RWPE2 (cell line): ENCODE results near the gene CLEC18A.
"Not testable (repeated sequence)": the region's sequence is repeated elsewhere in the genome, so short reads cannot be mapped to it uniquely, and the experiment has no call there.

ENCODE experiments used
- ATAC-seq: fragments of 200-7000 bp; cut with Tn5 transposase; 3 replicates; pipeline ENCODE4 v1.9.1; 2021; ENCODE audit warnings: low read depth
- DNase-seq: peaks from one replicate; pipeline ENCODE4 v3.0.0-alpha.2; 2020; ENCODE audit warnings: low spot score
- H3K27ac ChIP-seq: fragments of 450-650 bp; 2 replicates; pipeline ENCODE4 v1.5.1; 2017; ENCODE audit warnings: mild to moderate bottlenecking; ENCODE audit not compliant: poor library complexity, severe bottlenecking
- H3K27me3 ChIP-seq: fragments of 250-450 bp; sonication (Bioruptor Pico); 2 replicates; pipeline ENCODE4 v1.5.1; 2021; ENCODE audit warnings: mild to moderate bottlenecking, moderate library complexity; ENCODE audit not compliant: insufficient read depth, poor library complexity, severe bottlenecking
- H3K36me3 ChIP-seq: fragments of 250-450 bp; sonication (Bioruptor Pico); 2 replicates; pipeline ENCODE4 v1.5.1; 2020; ENCODE audit warnings: low read depth, mild to moderate bottlenecking, moderate library complexity
- H3K4me1 ChIP-seq: fragments of 250-450 bp; sonication (Bioruptor Pico); 2 replicates; pipeline ENCODE4 v1.5.1; 2021; ENCODE audit warnings: mild to moderate bottlenecking, moderate library complexity; ENCODE audit not compliant: insufficient read depth, poor library complexity, severe bottlenecking
- H3K4me3 ChIP-seq: fragments of 250-450 bp; sonication (Bioruptor Pico); 2 replicates; pipeline ENCODE4 v1.5.1; 2021; ENCODE audit warnings: mild to moderate bottlenecking, moderate library complexity; ENCODE audit not compliant: severe bottlenecking
- H3K9me3 ChIP-seq: fragments of 250-450 bp; sonication (Bioruptor Pico); 2 replicates; pipeline ENCODE4 v1.5.1; 2021; ENCODE audit warnings: mild to moderate bottlenecking, moderate library complexity; ENCODE audit not compliant: severe bottlenecking

Gene CLEC18A

DNA sequence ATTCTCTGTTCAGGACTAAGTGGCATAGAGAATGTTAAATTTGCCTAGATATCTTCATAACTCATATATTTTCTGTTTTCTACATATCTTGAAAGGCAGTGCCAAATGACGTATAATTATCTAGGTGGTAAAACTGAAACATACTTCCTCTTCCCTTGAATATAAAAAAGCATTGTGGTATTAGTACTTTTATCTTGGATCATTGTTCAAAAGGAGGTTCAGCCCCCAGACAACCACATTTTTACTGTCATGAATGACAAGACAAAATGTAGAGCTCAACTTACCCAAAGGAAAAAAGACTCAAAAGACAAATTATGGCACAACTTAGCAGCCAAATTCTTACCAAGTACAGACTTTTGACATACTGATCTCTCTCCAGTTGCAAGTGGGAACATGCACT lies 34.1 kb downstream of the CLEC18A start:
- not testable (repeated sequence) for H3K4me1 ChIP-seq, DNase-seq, H3K27ac ChIP-seq, H3K27me3 ChIP-seq, H3K36me3 ChIP-seq, ATAC-seq, H3K4me3 ChIP-seq, H3K9me3 ChIP-seq

DNA sequence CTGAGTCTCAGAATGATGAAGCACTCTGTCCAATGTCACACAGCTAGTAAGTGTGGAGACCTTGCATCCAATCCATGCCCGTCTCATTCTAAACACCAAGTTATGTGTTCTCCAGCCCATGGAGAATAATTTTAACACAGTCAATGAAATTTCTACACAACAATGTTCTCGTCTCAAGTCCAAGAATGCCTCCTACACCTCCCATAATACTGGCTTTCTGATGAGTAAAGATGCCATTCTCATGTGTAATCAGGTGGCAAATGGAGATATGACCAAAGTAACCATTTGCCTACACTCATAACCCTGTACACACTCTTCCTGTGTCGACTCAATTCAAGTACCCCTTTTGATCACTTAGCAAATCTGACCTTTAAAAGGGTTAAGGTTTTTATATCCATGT lies 46.8 kb downstream of the CLEC18A start:
- not testable (repeated sequence) for ATAC-seq, H3K4me3 ChIP-seq, DNase-seq, H3K9me3 ChIP-seq, H3K4me1 ChIP-seq, H3K27me3 ChIP-seq
- peaks cover 10% of the 10 kb centered on the region; the same call in 1 of the 2 replicates for H3K36me3 ChIP-seq
- peak overlapping the region; percentile 61 for H3K27ac ChIP-seq

DNA sequence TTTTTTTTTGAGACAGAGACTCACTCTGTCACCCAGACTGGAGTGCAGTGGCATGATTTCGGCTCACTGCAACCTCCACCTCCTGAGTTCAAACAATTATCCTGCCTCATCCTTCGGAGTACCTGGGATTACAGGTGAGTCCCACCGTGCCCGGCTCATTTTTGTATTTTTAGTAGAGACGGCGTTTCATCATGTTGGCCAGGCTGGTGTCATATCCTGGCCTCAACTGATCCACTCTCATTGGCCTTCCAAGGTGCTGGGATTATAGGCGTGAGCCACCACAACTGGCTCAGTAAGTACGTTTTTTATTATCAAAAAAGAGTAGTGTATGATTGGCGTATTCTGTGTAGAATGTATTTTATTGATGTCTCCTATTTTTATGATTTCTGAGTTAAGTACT lies 48.7 kb downstream of the CLEC18A start:
- DNase-seq, H3K9me3 ChIP-seq, ATAC-seq, H3K27ac ChIP-seq, H3K36me3 ChIP-seq, H3K4me3 ChIP-seq, H3K4me1 ChIP-seq, H3K27me3 ChIP-seq: not testable (repeated sequence)

DNA sequence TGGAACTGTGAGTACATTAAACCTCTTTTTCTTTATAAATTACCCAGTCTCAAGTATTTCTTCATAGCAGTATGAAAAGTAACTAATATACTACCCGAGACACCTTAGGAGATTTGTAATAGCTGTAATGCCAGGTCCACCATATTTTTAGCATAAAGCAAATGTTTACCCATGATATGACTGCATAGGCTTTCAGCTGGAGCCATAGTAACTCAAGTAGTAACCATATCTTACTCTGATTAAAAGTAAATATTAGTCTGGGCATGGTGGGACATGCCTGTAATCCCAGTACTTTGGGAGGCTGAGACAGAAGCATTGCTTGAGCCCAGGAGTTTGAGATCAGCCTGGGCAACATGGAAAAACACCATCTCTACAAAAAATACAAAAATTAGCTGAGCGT lies 52.4 kb downstream of the CLEC18A start:
- H3K36me3 ChIP-seq = peaks cover 13% of the 10 kb centered on the region; the same call in 1 of the 2 replicates

DNA sequence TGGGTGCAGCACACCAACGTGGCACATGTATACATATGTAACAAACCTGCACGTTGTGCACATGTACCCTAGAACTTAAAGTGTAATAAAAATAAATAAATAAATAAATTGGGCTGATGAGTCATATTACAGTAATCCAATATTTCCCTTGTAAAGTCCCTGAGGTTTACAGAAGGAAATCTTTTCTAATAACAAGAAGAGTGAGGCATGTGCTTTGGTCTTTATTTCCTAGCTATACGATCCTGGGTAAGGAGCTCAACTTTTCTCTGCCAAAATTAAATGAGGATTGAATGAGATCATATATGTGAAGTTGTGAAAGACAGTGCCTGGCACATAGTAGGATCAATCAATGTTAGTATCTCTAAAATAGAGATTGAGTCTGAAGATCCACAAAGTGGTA lies 57.5 kb downstream of the CLEC18A start:
- not testable (repeated sequence) for ATAC-seq, DNase-seq

More for the DNA sequence above, 52.4 kb downstream of the CLEC18A start:
- not testable (repeated sequence) for DNase-seq, H3K4me3 ChIP-seq, H3K27me3 ChIP-seq, H3K9me3 ChIP-seq, H3K4me1 ChIP-seq, ATAC-seq, H3K27ac ChIP-seq

DNA sequence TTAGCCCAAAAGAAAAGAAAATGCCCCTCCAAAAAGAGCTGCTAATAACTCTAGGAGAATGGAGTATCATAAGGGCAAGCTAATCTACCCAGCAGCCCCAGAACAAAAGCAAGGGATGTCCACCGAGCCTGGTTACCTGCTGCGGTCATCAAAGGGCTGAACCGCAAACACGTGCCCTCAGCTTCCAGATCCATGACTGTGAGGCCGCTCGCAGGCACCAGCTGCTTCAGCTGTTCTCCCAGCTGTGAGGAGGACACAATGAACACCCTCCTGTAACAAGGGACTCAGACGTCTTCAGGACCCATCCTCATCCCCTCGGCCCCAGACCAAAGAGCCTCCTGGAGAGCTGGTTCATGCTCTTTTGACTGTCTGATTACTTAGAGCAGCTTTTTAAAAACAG lies 59.5 kb downstream of the CLEC18A start:
- ATAC-seq, H3K27me3 ChIP-seq, H3K9me3 ChIP-seq, H3K4me3 ChIP-seq, H3K4me1 ChIP-seq, DNase-seq, H3K27ac ChIP-seq: not testable (repeated sequence)
- peaks cover 12% of the 10 kb centered on the region for H3K36me3 ChIP-seq

More for the DNA sequence above, 57.5 kb downstream of the CLEC18A start:
- H3K27ac ChIP-seq, H3K27me3 ChIP-seq, H3K9me3 ChIP-seq, H3K4me1 ChIP-seq, H3K4me3 ChIP-seq: not testable (repeated sequence)
- peaks cover 12% of the 10 kb centered on the region for H3K36me3 ChIP-seq

DNA sequence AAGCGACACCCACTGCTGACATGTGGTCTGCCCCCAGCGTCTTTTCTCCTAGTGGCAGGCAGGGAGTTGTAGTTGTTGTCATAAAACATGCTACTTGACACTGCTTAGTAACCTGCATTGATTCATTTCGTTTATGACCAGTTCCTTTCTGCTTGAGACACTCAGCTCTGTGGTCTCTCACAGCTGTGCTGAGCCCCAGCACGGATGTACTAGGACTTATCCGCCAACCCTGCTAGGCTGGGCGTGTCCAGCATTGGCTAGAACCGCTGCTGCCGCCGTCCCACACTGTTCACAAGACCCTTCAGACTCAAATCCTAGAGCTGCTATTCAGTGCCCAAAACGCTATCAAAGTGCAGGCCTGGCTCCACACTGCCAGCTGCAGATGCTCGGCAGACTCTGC lies 60.0 kb downstream of the CLEC18A start:
- H3K27ac ChIP-seq, DNase-seq, H3K4me1 ChIP-seq, H3K27me3 ChIP-seq, H3K4me3 ChIP-seq, H3K9me3 ChIP-seq: not testable (repeated sequence)
- ATAC-seq = peak; percentile 46; the same call in 2 of the 3 replicates
- peaks cover 12% of the 10 kb centered on the region for H3K36me3 ChIP-seq

DNA sequence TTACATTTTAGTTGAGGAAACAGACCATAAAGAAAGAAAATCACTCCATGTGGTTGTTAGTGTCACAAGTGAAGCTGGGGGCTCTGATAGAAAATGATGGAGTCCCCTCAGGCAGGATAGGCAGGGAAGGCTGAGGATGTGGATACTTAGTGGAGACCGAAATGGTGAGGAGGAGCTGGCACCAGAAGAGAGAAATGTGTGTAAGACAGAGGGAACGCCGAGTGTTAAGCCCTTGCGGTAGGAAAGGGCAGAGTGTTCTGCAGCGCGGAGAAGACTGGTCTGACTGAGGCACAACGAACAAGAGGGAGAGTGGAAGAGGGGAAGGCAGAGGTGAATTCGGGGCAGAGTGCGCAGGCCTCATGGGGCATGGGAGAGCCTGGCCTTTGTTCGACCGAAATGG lies 61.2 kb downstream of the CLEC18A start:
- not testable (repeated sequence) for ATAC-seq, H3K9me3 ChIP-seq, H3K27ac ChIP-seq, H3K27me3 ChIP-seq, DNase-seq, H3K36me3 ChIP-seq, H3K4me3 ChIP-seq, H3K4me1 ChIP-seq

DNA sequence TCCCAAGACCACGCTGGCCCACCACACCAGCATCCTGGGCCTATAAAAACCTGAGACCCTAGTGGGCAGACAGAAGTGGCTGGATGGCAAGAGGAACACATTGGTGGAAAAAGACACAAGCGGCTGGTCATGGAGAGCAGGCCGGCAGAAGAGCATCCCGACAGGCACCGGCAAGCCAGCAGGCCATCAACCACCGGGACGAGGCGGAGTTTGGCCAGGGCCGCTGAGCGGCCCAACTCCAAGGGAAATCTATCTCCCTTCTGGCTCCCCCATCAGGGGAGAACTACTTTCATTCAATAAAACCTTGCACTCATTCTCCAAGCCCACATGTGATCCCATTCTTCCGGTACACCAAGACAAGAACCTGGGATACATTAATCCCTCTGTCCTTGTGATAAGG lies 61.8 kb downstream of the CLEC18A start:
- H3K27me3 ChIP-seq, DNase-seq, ATAC-seq, H3K9me3 ChIP-seq, H3K27ac ChIP-seq, H3K4me3 ChIP-seq, H3K4me1 ChIP-seq, H3K36me3 ChIP-seq: not testable (repeated sequence)
